ENCODE data around the gene TSPEAR.

DNA sequence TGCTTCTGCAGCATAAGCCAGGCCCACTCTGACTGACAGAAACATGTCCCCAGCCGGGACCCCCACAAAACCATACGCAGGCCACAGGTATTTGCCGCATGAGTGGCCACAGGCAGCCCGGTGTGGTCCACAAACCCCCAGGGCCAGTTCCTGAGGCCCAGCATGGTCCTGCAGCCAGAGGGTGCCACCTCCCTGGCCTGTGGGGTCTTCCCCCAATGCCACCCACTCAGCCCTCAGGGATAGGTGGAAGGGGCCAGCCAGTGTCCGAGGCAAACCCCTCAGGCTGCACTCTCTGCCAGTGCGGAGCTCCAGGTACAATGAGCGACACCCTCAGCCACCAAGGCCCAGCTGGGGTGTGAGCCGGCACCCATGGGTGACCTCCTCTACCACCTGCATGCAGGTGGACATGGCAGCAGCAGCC lies 46.8 kb upstream of the TSPEAR start:
- TF ChIP-seq, protein P1, sequence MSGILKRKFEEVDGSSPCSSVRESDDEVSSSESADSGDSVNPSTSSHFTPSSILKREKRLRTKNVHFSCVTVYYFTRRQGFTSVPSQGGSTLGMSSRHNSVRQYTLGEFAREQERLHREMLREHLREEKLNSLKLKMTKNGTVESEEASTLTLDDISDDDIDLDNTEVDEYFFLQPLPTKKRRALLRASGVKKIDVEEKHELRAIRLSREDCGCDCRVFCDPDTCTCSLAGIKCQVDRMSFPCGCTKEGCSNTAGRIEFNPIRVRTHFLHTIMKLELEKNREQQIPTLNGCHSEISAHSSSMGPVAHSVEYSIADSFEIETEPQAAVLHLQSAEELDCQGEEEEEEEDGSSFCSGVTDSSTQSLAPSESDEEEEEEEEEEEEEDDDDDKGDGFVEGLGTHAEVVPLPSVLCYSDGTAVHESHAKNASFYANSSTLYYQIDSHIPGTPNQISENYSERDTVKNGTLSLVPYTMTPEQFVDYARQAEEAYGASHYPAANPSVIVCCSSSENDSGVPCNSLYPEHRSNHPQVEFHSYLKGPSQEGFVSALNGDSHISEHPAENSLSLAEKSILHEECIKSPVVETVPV (CRISPR knock-in tag; IDR thresholded peaks at IDR 0.05): no peak
- TF ChIP-seq, protein P2, sequence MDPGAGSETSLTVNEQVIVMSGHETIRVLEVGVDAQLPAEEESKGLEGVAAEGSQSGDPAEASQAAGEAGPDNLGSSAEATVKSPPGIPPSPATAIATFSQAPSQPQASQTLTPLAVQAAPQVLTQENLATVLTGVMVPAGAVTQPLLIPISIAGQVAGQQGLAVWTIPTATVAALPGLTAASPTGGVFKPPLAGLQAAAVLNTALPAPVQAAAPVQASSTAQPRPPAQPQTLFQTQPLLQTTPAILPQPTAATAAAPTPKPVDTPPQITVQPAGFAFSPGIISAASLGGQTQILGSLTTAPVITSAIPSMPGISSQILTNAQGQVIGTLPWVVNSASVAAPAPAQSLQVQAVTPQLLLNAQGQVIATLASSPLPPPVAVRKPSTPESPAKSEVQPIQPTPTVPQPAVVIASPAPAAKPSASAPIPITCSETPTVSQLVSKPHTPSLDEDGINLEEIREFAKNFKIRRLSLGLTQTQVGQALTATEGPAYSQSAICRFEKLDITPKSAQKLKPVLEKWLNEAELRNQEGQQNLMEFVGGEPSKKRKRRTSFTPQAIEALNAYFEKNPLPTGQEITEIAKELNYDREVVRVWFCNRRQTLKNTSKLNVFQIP (CRISPR knock-in tag; IDR thresholded peaks at IDR 0.05; ENCODE audit: borderline replicate concordance, low read depth): no peak
- TF ChIP-seq, protein P3, sequence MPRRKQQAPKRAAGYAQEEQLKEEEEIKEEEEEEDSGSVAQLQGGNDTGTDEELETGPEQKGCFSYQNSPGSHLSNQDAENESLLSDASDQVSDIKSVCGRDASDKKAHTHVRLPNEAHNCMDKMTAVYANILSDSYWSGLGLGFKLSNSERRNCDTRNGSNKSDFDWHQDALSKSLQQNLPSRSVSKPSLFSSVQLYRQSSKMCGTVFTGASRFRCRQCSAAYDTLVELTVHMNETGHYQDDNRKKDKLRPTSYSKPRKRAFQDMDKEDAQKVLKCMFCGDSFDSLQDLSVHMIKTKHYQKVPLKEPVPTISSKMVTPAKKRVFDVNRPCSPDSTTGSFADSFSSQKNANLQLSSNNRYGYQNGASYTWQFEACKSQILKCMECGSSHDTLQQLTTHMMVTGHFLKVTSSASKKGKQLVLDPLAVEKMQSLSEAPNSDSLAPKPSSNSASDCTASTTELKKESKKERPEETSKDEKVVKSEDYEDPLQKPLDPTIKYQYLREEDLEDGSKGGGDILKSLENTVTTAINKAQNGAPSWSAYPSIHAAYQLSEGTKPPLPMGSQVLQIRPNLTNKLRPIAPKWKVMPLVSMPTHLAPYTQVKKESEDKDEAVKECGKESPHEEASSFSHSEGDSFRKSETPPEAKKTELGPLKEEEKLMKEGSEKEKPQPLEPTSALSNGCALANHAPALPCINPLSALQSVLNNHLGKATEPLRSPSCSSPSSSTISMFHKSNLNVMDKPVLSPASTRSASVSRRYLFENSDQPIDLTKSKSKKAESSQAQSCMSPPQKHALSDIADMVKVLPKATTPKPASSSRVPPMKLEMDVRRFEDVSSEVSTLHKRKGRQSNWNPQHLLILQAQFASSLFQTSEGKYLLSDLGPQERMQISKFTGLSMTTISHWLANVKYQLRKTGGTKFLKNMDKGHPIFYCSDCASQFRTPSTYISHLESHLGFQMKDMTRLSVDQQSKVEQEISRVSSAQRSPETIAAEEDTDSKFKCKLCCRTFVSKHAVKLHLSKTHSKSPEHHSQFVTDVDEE (CRISPR knock-in tag; IDR thresholded peaks at IDR 0.05): no peak
- TF ChIP-seq OSR1 (CRISPR knock-in tag; IDR thresholded peaks at IDR 0.05) (no peak), GLIS3 (CRISPR knock-in tag; IDR thresholded peaks at IDR 0.05) (no peak), ZNF70 (CRISPR knock-in tag; IDR thresholded peaks at IDR 0.05) (no peak), ZC3H10 (CRISPR knock-in tag; IDR thresholded peaks at IDR 0.05) (no peak), ISL1 (CRISPR knock-in tag; IDR thresholded peaks at IDR 0.05) (no peak), ZNF8 (CRISPR knock-in tag; IDR thresholded peaks at IDR 0.05) (no peak), RARB (CRISPR knock-in tag; IDR thresholded peaks at IDR 0.05) (no peak), BACH2 (CRISPR knock-in tag; IDR thresholded peaks at IDR 0.05; ENCODE audit: borderline replicate concordance) (no peak)
- TF ChIP-seq, protein P4, sequence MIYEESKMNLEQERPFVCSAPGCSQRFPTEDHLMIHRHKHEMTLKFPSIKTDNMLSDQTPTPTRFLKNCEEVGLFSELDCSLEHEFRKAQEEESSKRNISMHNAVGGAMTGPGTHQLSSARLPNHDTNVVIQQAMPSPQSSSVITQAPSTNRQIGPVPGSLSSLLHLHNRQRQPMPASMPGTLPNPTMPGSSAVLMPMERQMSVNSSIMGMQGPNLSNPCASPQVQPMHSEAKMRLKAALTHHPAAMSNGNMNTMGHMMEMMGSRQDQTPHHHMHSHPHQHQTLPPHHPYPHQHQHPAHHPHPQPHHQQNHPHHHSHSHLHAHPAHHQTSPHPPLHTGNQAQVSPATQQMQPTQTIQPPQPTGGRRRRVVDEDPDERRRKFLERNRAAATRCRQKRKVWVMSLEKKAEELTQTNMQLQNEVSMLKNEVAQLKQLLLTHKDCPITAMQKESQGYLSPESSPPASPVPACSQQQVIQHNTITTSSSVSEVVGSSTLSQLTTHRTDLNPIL (CRISPR knock-in tag; IDR thresholded peaks at IDR 0.05; ENCODE audit: low read depth): no peak
- TF ChIP-seq, protein P5, sequence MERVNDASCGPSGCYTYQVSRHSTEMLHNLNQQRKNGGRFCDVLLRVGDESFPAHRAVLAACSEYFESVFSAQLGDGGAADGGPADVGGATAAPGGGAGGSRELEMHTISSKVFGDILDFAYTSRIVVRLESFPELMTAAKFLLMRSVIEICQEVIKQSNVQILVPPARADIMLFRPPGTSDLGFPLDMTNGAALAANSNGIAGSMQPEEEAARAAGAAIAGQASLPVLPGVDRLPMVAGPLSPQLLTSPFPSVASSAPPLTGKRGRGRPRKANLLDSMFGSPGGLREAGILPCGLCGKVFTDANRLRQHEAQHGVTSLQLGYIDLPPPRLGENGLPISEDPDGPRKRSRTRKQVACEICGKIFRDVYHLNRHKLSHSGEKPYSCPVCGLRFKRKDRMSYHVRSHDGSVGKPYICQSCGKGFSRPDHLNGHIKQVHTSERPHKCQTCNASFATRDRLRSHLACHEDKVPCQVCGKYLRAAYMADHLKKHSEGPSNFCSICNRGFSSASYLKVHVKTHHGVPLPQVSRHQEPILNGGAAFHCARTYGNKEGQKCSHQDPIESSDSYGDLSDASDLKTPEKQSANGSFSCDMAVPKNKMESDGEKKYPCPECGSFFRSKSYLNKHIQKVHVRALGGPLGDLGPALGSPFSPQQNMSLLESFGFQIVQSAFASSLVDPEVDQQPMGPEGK (CRISPR knock-in tag; IDR thresholded peaks at IDR 0.05; ENCODE audit: borderline replicate concordance): no peak

Data from SK-N-SH treated with all-trans-retinoic acid at 6 μM for 48 hours (cell line).